ENCODE data around the gene NOTCH3. TPM values are rescaled to one million over a fixed set of nuclear protein-coding genes. Genes with fewer than 3 reads are reported as not detected.

NOTCH3 gene
- total RNA-seq, 1 experiment from 2014 or later: 39.4 TPM

- H3K9ac ChIP-seq (ENCODE audit: low read length): no peak overlapping the region
Observed at GRCh38 chr19:15170345-15170744, 30.4 kb downstream of the NOTCH3 start.

GRCh38 chr19:15169541-15170285 lies 31.1 kb downstream of the NOTCH3 start:
- POLR2A ChIA-PET: no interaction called here
- TF ChIP-seq YY1 (IDR thresholded peaks at IDR 0.05; ENCODE audit: extremely low read depth, insufficient replicate concordance, low read depth, low read length) (no peak), CBX3 (IDR thresholded peaks at IDR 0.05; ENCODE audit: low read depth) (no peak), ATF3 (IDR thresholded peaks at IDR 0.05) (no peak), POLR2A (IDR thresholded peaks at IDR 0.05; ENCODE audit: borderline replicate concordance, extremely low read depth, insufficient read depth, insufficient read length) (no peak), ZNF274 (IDR thresholded peaks at IDR 0.05; ENCODE audit: low read depth, low read length) (no peak), SP1 (IDR thresholded peaks at IDR 0.05; ENCODE audit: low read depth) (no peak), EZH2 (IDR thresholded peaks at IDR 0.05) (no peak), CEBPB (IDR thresholded peaks at IDR 0.05; ENCODE audit: low read depth) (no peak), EGR1 (IDR thresholded peaks at IDR 0.05; ENCODE audit: low read depth) (no peak), EZH2phosphoT487 (IDR thresholded peaks at IDR 0.05; ENCODE audit: borderline replicate concordance) (no peak), CTCF (IDR thresholded peaks at IDR 0.05 in 2 of 3, conservative IDR thresholded peaks at IDR 0.05 in 1 of 3; ENCODE audit: borderline replicate concordance in 1 of 3, insufficient read depth in 1 of 3, low read depth in 2 of 3, low read length in 2 of 3) (no peak), SIN3A (IDR thresholded peaks at IDR 0.05; ENCODE audit: low read depth) (no peak), MAX (IDR thresholded peaks at IDR 0.05) (no peak)
- Histone ChIP-seq H3K9me2 (ENCODE audit: insufficient read depth) (no peaks in the 10 kb centered on the region), H3K4me2 (ENCODE audit: low read length) (no peak overlapping the region), H3K9me3 (ENCODE audit: control insufficient read depth in 1 of 2, insufficient read depth in 1 of 2, low read depth in 1 of 2, low read length in 2 of 2) (peaks cover 12 to 14% of the 10 kb centered on the region in 2 experiments; a peak in 2 of 4 replicates), H3K4me1 (ENCODE audit: control insufficient read depth in 1 of 2, insufficient read depth in 2 of 2, low read length in 2 of 2) (no peaks in the 10 kb centered on the region), H3K27me3 (ENCODE audit: insufficient read depth, low read length) (no peaks in the 10 kb centered on the region), H3K27ac (ENCODE audit: low read depth, low read length) (no peak overlapping the region), H3K9ac (ENCODE audit: low read length) (no peak overlapping the region), H4K20me1 (ENCODE audit: insufficient read depth) (no peaks in the 10 kb centered on the region), H3K36me3 (ENCODE audit: control insufficient read depth in 1 of 2, insufficient read depth in 2 of 2, low read length in 2 of 2) (peaks cover 8 to 13% of the 10 kb centered on the region in 2 experiments), H2AFZ (ENCODE audit: low read depth, low read length, poor library complexity, severe bottlenecking) (no peak overlapping the region), H3K79me2 (ENCODE audit: insufficient read depth, low read length) (no peaks in the 10 kb centered on the region), H3K4me3 (replicated peaks in 1 of 2; ENCODE audit: low read depth in 1 of 2, low read length in 2 of 2) (no peak overlapping the region)
- BruUV-seq (replicated peaks): no TSS peak
- CTCF ChIA-PET: no interaction called here
- RAD21 ChIA-PET (ENCODE audit: low non-redundant PET in 1 of 2, low total read pairs in 2 of 2, uncharacterized antibody in 2 of 2, unreplicated experiment in 2 of 2): no interaction called here
- intact Hi-C loops (cut with micrococcal nuclease): no loop called here
- ATAC-seq (no peak), DNase-seq (ENCODE audit: low read depth, low spot score) (no peak)

More at GRCh38 chr19:15170345-15170744, 30.4 kb downstream of the NOTCH3 start:
- TF ChIP-seq TCF7L2 (IDR thresholded peaks at IDR 0.05; ENCODE audit: borderline replicate concordance, extremely low read depth, insufficient read depth, insufficient read length) (no peak), ZNF274 (IDR thresholded peaks at IDR 0.05; ENCODE audit: low read depth, low read length) (no peak), EZH2 (IDR thresholded peaks at IDR 0.05) (no peak), EZH2phosphoT487 (IDR thresholded peaks at IDR 0.05; ENCODE audit: borderline replicate concordance) (no peak), FOSL1 (IDR thresholded peaks at IDR 0.05; ENCODE audit: low read depth) (no peak), EGR1 (IDR thresholded peaks at IDR 0.05; ENCODE audit: low read depth) (no peak), RAD21 (IDR thresholded peaks at IDR 0.05; ENCODE audit: low read depth) (no peak), JUND (IDR thresholded peaks at IDR 0.05) (no peak), SIN3A (IDR thresholded peaks at IDR 0.05; ENCODE audit: low read depth) (no peak)
- H3K4me2 ChIP-seq (ENCODE audit: low read length): no peak overlapping the region
- H3K4me3 ChIP-seq (replicated peaks in 1 of 2; ENCODE audit: low read depth in 1 of 2, low read length in 2 of 2): no peak overlapping the region
- H3K27me3 ChIP-seq (ENCODE audit: insufficient read depth, low read length): no peaks in the 10 kb centered on the region
- H4K20me1 ChIP-seq (ENCODE audit: insufficient read depth): no peaks in the 10 kb centered on the region
- peaks cover 7% of the 10 kb centered on the region in 2 experiments; a peak in 2 of 4 replicates for H3K9me3 ChIP-seq (ENCODE audit: control insufficient read depth in 1 of 2, insufficient read depth in 1 of 2, low read depth in 1 of 2, low read length in 2 of 2)
- no peak overlapping the region for H3K27ac ChIP-seq (ENCODE audit: low read depth, low read length)
- no peak for ATAC-seq
- ChIA-PET RAD21 (ENCODE audit: low non-redundant PET in 1 of 2, low total read pairs in 2 of 2, uncharacterized antibody in 2 of 2, unreplicated experiment in 2 of 2) (no interaction called here), CTCF (no interaction called here), POLR2A (no interaction called here)
- no peaks in the 10 kb centered on the region for H3K9me2 ChIP-seq (ENCODE audit: insufficient read depth)
- no peaks in the 10 kb centered on the region for H3K4me1 ChIP-seq (ENCODE audit: control insufficient read depth in 1 of 2, insufficient read depth in 2 of 2, low read length in 2 of 2)
- DNase-seq (ENCODE audit: low read depth, low spot score): no peak
- no TSS peak for BruUV-seq (replicated peaks)
- H3K79me2 ChIP-seq (ENCODE audit: insufficient read depth, low read length): no peaks in the 10 kb centered on the region
- H3K36me3 ChIP-seq (ENCODE audit: control insufficient read depth in 1 of 2, insufficient read depth in 2 of 2, low read length in 2 of 2): peaks cover 5 to 7% of the 10 kb centered on the region in 2 experiments; a peak in 3 of 4 replicates
- intact Hi-C loops (cut with micrococcal nuclease): no loop called here
- H2AFZ ChIP-seq (ENCODE audit: low read depth, low read length, poor library complexity, severe bottlenecking): no peak overlapping the region
